Measurements from ENCODE around the gene PDE6G.

PDE6G gene

DNA sequence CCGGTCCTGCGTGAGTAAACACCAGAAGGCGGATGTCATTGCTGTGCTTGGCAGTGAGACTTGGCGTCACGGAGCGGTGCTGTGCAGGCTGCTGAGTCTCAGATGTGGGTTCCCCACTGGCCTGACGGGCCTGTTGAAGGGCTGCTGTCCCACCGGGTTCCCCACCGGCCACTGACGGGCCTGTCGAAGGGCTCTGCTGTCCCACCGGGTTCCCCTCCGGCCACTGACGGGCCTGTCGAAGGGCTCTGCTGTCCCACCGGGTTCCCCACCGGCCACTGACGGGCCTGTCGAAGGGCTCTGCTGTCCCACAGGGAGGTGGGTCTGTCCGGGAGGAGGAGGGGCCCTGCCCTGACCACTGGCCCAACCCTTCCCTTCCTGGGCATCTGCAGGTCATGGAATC, 30.3 kb upstream of the PDE6G start:
- H3K4me3 ChIP-seq (ENCODE audit: low read length) = no peak overlapping the region
- no peak for DNase-seq (ENCODE audit: low read depth)
- TF ChIP-seq, protein P1, sequence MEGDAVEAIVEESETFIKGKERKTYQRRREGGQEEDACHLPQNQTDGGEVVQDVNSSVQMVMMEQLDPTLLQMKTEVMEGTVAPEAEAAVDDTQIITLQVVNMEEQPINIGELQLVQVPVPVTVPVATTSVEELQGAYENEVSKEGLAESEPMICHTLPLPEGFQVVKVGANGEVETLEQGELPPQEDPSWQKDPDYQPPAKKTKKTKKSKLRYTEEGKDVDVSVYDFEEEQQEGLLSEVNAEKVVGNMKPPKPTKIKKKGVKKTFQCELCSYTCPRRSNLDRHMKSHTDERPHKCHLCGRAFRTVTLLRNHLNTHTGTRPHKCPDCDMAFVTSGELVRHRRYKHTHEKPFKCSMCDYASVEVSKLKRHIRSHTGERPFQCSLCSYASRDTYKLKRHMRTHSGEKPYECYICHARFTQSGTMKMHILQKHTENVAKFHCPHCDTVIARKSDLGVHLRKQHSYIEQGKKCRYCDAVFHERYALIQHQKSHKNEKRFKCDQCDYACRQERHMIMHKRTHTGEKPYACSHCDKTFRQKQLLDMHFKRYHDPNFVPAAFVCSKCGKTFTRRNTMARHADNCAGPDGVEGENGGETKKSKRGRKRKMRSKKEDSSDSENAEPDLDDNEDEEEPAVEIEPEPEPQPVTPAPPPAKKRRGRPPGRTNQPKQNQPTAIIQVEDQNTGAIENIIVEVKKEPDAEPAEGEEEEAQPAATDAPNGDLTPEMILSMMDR (conservative IDR thresholded peaks at IDR 0.05; ENCODE audit: low read depth, low read length) = no peak

DNA sequence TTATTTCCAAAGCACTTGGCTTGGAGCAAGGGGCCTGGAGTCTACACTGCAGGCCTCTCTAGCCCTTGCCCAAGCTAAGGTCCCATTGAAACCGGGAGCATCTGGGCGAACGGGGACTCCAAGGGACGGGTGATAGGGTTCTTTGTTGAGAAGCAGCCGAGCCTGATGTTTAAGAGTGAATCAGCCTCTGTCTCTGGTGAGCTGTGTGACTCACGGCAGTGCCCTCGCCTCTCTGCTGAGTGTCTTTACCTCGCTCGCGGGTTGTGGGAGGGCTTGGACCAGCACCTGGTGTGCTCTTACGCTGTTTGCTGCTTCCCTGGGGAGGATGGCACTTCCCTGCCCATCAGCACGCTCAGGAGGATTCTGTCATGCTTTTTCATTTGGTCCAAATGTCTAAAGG, 28.8 kb upstream of the PDE6G start:
- no peak for DNase-seq (ENCODE audit: low read depth)
- TF ChIP-seq, protein P1 (conservative IDR thresholded peaks at IDR 0.05; ENCODE audit: low read depth, low read length) = no peak
- H3K4me3 ChIP-seq (ENCODE audit: low read length) = peak overlapping the region; percentile 90

DNA sequence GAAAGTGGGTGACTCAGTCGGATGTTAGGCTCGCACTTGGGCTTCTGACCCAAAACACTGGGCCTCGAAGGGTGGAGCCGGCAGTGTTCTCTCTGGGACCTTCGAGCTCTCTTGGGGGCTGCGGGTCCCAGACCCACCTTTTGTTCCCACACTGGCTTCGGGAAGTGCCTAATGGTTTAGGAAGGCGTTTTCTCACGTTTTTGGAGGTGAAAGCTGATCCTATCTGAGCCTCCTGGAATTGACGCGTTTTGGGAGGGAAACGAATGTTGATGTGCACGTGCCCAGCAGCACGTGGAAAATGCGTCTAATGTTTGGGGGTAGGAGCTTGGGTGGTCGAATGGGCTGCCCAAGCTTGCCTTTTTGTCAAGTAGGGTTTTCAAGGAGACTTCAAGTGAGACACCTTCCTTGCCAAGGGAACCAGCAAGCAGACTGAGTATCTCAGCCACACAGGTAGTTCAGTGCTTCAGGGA, 28.1 kb upstream of the PDE6G start:
- TF ChIP-seq, protein P1 (conservative IDR thresholded peaks at IDR 0.05; ENCODE audit: low read depth, low read length) = no peak
- peak overlapping the region; percentile 90 for H3K4me3 ChIP-seq (ENCODE audit: low read length)
- DNase-seq (ENCODE audit: low read depth) = no peak

DNA sequence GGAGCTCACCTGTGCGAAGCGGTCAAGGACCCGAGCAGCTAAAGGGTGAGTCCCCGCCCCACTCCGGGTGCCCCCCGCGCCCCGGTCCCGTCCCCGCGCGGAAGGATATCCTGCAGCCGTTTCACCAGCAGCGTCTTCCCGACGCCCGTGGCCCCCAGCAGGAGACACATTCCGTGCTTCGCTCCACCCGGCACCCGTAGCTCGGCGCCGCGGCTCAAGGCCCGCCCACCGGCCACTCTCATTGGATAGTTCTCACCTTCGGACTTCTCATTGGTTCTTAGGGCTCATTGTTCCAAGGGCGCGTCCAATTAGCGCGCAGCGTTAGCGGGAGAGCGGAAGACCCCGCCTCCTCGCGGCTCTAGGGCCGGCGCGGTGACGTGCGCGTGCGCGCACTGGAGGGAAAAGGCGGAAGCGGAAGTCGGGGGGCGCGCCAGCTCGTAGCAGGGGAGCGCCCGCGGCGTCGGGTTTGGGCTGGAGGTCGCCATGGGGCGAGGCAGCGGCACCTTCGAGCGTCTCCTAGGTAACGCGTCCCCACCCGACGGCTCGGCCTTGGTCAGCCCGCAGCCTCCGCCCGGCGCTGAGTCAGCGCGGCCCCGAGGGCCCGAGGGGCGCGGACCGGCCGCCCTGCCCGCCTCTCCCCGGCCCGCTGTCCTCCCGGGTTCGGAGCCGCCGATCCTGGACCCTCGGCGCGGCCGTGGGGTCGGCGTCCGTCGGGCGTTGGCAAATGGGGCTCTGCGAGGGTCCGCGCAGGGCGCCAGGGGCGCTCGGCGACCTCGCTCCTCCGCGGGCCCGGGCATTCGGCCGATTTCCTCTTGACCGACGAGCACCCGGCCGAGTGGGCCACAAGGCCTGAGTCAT, 27.5 kb upstream of the PDE6G start, which contains the start of the genes ARL16 and HGS:
Gene ARL16 (minus strand): TSS at position 214 of the 858 bp plus-strand sequence. CDS start 44 bp downstream, at position 170.
Gene HGS (plus strand): TSS at position 428 of the 858 bp plus-strand sequence. CDS start 56 bp downstream, at position 484.
- TF ChIP-seq, protein P1 (conservative IDR thresholded peaks at IDR 0.05; ENCODE audit: low read depth, low read length) = no peak
- H3K4me3 ChIP-seq (ENCODE audit: low read length) = peak within 1 kb of the TSS; percentile 90
- DNase-seq (ENCODE audit: low read depth) = peak; percentile 93

DNA sequence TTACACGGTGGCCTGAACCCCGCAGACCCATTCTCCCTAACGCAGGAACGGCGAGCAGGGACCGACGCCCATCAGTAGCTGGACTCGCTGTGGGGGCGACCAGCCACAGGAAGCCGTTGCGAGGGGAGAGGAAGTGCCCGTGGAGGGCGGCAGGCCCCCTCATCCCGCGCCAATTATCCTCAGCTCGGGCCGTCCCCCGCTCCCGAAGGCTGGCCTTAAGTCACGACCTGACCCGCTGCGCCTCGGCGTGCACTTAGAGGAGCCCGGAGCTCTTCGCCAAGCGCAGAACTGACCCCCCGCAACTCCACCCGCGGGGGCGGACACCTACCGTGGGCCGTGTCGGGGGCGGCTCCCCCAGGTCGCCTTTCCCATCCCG, 26.9 kb upstream of the PDE6G start:
- DNase-seq (ENCODE audit: low read depth) = no peak
- TF ChIP-seq, protein P1 (conservative IDR thresholded peaks at IDR 0.05; ENCODE audit: low read depth, low read length) = no peak
- H3K4me3 ChIP-seq (ENCODE audit: low read length) = peak overlapping the region; percentile 90

DNA sequence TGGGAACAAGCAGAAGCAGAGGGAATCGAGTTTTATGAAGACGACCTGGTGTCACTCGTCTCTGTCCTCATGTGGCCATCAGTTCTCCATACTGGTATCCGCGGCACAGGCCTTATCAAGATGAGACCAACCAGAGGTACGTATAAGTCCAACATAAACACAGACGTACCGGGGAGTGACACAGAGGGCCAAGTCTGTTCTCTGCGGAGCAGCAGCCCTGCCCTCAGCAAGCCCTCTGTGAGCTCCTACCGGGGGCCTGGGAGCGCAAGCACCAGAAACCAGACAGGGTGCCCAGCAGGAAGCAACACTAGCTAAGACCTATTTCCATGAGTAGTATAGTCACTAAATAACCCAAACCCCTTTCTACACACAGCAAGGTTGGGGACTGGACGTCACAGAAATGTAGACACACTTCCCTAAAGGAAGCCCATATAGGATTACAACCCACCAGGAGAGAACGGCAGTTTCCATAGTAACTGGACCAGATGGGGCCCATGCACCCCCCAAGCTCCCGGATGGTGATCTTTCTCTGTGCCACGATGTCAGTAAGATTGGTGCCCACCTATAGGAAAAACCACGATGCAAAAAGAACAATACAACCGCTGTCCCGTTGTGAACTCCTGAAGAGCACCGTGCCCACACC, 26.3 kb upstream of the PDE6G start:
- DNase-seq (ENCODE audit: low read depth) = no peak
- peak overlapping the region; percentile 90 for H3K4me3 ChIP-seq (ENCODE audit: low read length)
- TF ChIP-seq, protein P1 (conservative IDR thresholded peaks at IDR 0.05; ENCODE audit: low read depth, low read length) = no peak
